GM19463 (cell line): ENCODE data around the gene CCDC187.

ENCODE experiments used
- ATAC-seq: cut with Tn5 transposase; IDR thresholded peaks from one replicate; pipeline ENCODE4 v1.9.1; 2021; ENCODE audit warnings: mild to moderate bottlenecking, moderate library complexity; ENCODE audit not compliant: unreplicated experiment

CCDC187 gene

GRCh38 chr9:136257381-136258298 is 46.3 kb downstream of the CCDC187 start:
- ATAC-seq: no peak

GRCh38 chr9:136255896-136256890 is 47.7 kb downstream of the CCDC187 start:
- ATAC-seq: no peak

GRCh38 chr9:136255166-136255538 is 48.7 kb downstream of the CCDC187 start:
- no peak for ATAC-seq

- ATAC-seq: no peak
Measured at GRCh38 chr9:136254381-136255165, 49.3 kb downstream of the CCDC187 start.

GRCh38 chr9:136253246-136254130 is 50.4 kb downstream of the CCDC187 start:
- no peak for ATAC-seq

- no peak for ATAC-seq
Measured at GRCh38 chr9:136252846-136253245, 51.0 kb downstream of the CCDC187 start.

GRCh38 chr9:136252281-136252680 is 51.6 kb downstream of the CCDC187 start:
- ATAC-seq: no peak

GRCh38 chr9:136251264-136252115 is 52.4 kb downstream of the CCDC187 start:
- no peak for ATAC-seq

- ATAC-seq: no peak
Measured at GRCh38 chr9:136250676-136251075, 53.2 kb downstream of the CCDC187 start.

GRCh38 chr9:136249877-136250559 is 53.9 kb downstream of the CCDC187 start:
- ATAC-seq: no peak

- ATAC-seq: no peak
Measured at GRCh38 chr9:136248951-136249876, 54.7 kb downstream of the CCDC187 start.

- ATAC-seq: no peak
Measured at GRCh38 chr9:136247947-136248637, 55.8 kb downstream of the CCDC187 start.

GRCh38 chr9:136247551-136247916 is 56.4 kb downstream of the CCDC187 start:
- ATAC-seq: no peak

GRCh38 chr9:136246849-136247550 is 56.9 kb downstream of the CCDC187 start:
- no peak for ATAC-seq

GRCh38 chr9:136245219-136246150 is 58.4 kb downstream of the CCDC187 start, which contains the start of gene QSOX2:
TSS of gene QSOX2 (minus strand) at chr9:136245812. CDS start at chr9:136245803, 9 bp downstream.
- ATAC-seq: no peak
